Measurements from ENCODE around the gene ATM.
"Not testable (repeated sequence)": the region's sequence is repeated elsewhere in the genome, so short reads cannot be mapped to it uniquely, and the experiment has no call there.

ATM gene

DNA sequence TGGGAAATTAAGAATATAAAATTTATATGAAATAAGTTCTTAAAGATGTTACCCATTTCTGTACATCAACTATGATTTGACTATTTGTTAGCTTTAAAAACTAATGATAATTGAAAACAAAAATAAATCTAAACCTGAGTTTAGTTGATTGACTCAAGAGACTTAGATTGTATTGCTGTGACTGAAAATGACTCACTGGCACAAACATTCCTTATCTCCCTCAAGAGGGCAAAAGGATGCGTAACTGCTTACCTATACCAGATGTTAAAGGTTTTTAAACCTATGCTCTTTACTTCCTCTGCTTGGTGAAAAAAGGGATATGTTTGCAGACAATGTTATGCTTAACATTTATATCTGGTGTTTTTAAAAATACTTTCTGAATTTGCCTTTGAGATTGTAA is 30.3 kb downstream of the ATM start:
- H3K4me2 ChIP-seq (ENCODE audit: low read length) = no peak overlapping the region
- H4K20me1 ChIP-seq (ENCODE audit: insufficient read depth, low read length) = no peaks in the 10 kb centered on the region
- H3K4me1 ChIP-seq (ENCODE audit: low read length) = no peaks in the 10 kb centered on the region
- H3K36me3 ChIP-seq (replicated peaks; ENCODE audit: low read depth, low read length) = peaks cover 33% of the 10 kb centered on the region
- no peak overlapping the region for H3K9ac ChIP-seq (ENCODE audit: low read length)
- no peak for TF ChIP-seq EZH2phosphoT487 (IDR thresholded peaks at IDR 0.05; ENCODE audit: low read depth)
- TF ChIP-seq, protein P1, sequence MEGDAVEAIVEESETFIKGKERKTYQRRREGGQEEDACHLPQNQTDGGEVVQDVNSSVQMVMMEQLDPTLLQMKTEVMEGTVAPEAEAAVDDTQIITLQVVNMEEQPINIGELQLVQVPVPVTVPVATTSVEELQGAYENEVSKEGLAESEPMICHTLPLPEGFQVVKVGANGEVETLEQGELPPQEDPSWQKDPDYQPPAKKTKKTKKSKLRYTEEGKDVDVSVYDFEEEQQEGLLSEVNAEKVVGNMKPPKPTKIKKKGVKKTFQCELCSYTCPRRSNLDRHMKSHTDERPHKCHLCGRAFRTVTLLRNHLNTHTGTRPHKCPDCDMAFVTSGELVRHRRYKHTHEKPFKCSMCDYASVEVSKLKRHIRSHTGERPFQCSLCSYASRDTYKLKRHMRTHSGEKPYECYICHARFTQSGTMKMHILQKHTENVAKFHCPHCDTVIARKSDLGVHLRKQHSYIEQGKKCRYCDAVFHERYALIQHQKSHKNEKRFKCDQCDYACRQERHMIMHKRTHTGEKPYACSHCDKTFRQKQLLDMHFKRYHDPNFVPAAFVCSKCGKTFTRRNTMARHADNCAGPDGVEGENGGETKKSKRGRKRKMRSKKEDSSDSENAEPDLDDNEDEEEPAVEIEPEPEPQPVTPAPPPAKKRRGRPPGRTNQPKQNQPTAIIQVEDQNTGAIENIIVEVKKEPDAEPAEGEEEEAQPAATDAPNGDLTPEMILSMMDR (IDR thresholded peaks at IDR 0.05; ENCODE audit: low read depth, low read length) = no peak
- H2AFZ ChIP-seq (ENCODE audit: low read depth, low read length) = no peak overlapping the region
- no peak overlapping the region for H3K4me3 ChIP-seq (ENCODE audit: low read length)
- no peaks in the 10 kb centered on the region for H3K27me3 ChIP-seq (ENCODE audit: low read depth, low read length)
- no peaks in the 10 kb centered on the region for H3K79me2 ChIP-seq (ENCODE audit: low read length)
- H3K27ac ChIP-seq (ENCODE audit: low read length) = no peak overlapping the region
- H3K9me3 ChIP-seq (ENCODE audit: insufficient read depth, low read length) = no peaks in the 10 kb centered on the region

DNA sequence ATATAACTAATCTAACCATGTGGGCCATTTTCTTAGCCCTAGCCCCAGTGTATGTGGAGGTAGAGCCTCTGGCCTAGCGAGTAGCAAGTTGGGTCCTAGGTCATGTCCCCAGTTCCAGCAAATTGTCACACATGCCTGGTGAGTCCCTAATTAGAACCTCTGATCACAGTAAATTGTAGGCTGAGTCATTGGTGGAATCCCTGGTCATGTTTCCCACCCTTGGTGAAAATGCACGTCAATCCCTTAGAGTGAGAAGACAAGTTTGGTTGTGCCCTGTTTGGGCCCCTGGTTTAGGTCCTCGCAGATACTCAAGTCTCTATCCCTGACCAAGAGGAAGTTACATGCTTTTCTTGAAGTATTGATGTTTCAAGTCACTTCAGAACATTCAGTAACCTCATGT is 46.7 kb downstream of the ATM start:
- H3K4me1 ChIP-seq (ENCODE audit: low read length) = no peaks in the 10 kb centered on the region
- H3K79me2 ChIP-seq (ENCODE audit: low read length) = no peaks in the 10 kb centered on the region
- H2AFZ ChIP-seq (ENCODE audit: low read depth, low read length) = no peak overlapping the region
- H3K4me3 ChIP-seq (ENCODE audit: low read length) = no peak overlapping the region
- H3K36me3 ChIP-seq (replicated peaks; ENCODE audit: low read depth, low read length) = peaks cover 26% of the 10 kb centered on the region
- no peaks in the 10 kb centered on the region for H3K27me3 ChIP-seq (ENCODE audit: low read depth, low read length)
- H3K27ac ChIP-seq (ENCODE audit: low read length) = no peak overlapping the region
- TF ChIP-seq, protein P1 (IDR thresholded peaks at IDR 0.05; ENCODE audit: low read depth, low read length) = no peak
- TF ChIP-seq EZH2phosphoT487 (IDR thresholded peaks at IDR 0.05; ENCODE audit: low read depth) = no peak
- no peak overlapping the region for H3K9ac ChIP-seq (ENCODE audit: low read length)
- no peaks in the 10 kb centered on the region for H3K9me3 ChIP-seq (ENCODE audit: insufficient read depth, low read length)
- no peaks in the 10 kb centered on the region for H4K20me1 ChIP-seq (ENCODE audit: insufficient read depth, low read length)
- H3K4me2 ChIP-seq (ENCODE audit: low read length) = no peak overlapping the region

DNA sequence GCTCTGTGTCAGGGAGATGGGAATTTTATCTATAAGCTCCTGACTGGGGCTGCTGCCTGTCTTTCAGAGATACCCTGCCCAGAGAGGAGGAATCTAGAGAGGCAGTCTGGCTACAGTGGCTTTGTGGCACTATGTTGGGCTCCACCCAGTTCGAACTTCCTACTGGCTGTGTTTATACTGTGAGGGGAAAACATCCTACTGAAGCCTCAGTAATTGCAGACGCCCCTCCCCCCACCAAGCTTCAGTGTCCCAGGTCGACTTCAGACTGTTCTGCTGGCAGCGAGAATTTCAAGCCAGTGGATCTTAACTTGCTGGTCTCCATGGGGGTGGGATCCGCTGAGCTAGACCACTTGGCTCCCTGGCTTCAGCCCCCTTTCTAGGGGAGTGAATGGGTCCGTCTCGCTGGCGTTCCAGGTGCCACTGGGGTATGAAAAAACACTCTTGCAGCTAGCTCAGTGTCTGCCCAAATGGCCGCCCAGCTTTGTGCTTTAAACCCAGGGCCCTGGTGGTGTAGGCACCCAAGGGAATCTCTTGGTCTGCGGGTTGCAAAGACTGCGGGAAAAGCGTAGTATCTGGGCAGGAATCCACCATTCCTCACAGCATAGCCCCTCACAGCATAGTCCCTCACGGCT is 54.2 kb downstream of the ATM start:
- not testable (repeated sequence) for H3K79me2 ChIP-seq (ENCODE audit: low read length); H4K20me1 ChIP-seq (ENCODE audit: insufficient read depth, low read length); H3K4me2 ChIP-seq (ENCODE audit: low read length); H3K27me3 ChIP-seq (ENCODE audit: low read depth, low read length); H3K4me1 ChIP-seq (ENCODE audit: low read length); H3K27ac ChIP-seq (ENCODE audit: low read length); H3K9me3 ChIP-seq (ENCODE audit: insufficient read depth, low read length); H3K9ac ChIP-seq (ENCODE audit: low read length); H3K4me3 ChIP-seq (ENCODE audit: low read length); H2AFZ ChIP-seq (ENCODE audit: low read depth, low read length)
- peaks cover 23% of the 10 kb centered on the region for H3K36me3 ChIP-seq (replicated peaks; ENCODE audit: low read depth, low read length)

DNA sequence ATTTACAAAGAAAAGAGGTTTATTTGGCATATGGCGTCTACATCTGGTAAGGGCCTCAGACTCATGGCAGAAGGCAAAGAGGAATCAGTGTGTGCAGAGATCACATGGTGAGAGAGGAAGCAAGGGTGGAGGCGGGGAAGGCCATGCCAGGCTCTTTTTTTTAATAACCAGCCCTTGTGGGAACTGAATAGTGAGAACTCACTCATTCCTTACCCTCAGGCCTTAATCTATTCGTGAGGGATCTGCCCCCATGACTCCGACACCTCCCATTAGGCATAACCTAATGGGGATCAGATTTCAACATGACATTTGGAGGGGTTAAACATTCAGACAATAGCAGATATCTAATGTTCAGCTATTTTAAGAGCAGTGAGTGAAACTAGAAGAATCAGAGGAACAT is 55.7 kb downstream of the ATM start:
- H2AFZ ChIP-seq (ENCODE audit: low read depth, low read length) = no peak overlapping the region
- no peak for TF ChIP-seq EZH2phosphoT487 (IDR thresholded peaks at IDR 0.05; ENCODE audit: low read depth)
- TF ChIP-seq, protein P1 (IDR thresholded peaks at IDR 0.05; ENCODE audit: low read depth, low read length) = no peak
- no peaks in the 10 kb centered on the region for H3K27me3 ChIP-seq (ENCODE audit: low read depth, low read length)
- H3K9ac ChIP-seq (ENCODE audit: low read length) = no peak overlapping the region
- H3K27ac ChIP-seq (ENCODE audit: low read length) = no peak overlapping the region
- H3K9me3 ChIP-seq (ENCODE audit: insufficient read depth, low read length) = no peaks in the 10 kb centered on the region
- no peaks in the 10 kb centered on the region for H3K79me2 ChIP-seq (ENCODE audit: low read length)
- peaks cover 23% of the 10 kb centered on the region for H3K36me3 ChIP-seq (replicated peaks; ENCODE audit: low read depth, low read length)
- H3K4me2 ChIP-seq (ENCODE audit: low read length) = no peak overlapping the region
- H3K4me3 ChIP-seq (ENCODE audit: low read length) = no peak overlapping the region
- H3K4me1 ChIP-seq (ENCODE audit: low read length) = no peaks in the 10 kb centered on the region
- H4K20me1 ChIP-seq (ENCODE audit: insufficient read depth, low read length) = no peaks in the 10 kb centered on the region

Measured in OCI-LY3 (cell line).